Stimulated activated CD4-positive, alpha-beta T cell treated with anti-CD3 and anti-CD28 coated beads, Interleukin-2, amount 100 ng/mL, for 24 hours (primary cell): Measurements from ENCODE around the gene C8A.

Experiments used
- DNase-seq, 2 donors: peaks; one replicate each; pipeline ENCODE4 v3.0.0-alpha.2; 2020

C8A gene

DNA sequence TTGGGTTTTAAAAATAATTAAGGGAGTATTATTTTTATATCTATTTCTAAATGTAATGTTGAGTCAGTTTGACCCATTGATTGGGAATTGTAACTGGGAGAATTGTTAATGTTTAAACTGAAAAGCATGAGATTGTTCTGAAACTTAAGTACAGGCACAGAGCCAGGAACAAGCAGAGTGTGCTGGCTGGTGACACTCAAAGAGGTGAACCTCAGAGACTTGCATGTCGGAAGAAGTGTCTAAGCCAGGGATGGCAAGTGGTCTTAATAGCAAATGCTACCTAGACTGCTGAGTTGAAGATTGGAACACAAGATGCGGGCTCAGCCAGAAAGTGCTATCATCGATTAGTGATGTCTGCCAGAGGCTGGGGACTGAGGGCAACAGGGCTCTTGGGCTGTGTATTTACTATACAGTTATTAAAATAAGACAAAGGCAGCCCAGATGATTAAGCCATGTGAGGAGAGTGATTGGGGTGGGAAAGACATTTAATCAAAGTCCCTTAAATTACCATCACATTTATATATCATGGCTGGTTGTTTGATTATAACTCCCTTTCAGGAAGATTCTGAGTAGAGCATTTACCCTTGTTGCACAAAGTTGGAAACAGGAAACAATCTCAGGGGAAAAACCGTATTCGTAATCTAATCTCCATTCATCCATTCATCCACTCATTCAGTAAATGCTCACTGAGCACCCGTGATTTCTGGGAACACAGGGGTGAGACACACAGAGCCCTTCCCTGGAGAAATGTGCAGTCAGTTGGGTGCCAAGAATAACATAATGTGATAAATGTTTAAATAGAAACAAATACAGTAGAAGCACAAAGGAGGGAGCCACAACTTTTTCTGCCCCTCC lies 42.8 kb downstream of the C8A start:
- no peak for DNase-seq

DNA sequence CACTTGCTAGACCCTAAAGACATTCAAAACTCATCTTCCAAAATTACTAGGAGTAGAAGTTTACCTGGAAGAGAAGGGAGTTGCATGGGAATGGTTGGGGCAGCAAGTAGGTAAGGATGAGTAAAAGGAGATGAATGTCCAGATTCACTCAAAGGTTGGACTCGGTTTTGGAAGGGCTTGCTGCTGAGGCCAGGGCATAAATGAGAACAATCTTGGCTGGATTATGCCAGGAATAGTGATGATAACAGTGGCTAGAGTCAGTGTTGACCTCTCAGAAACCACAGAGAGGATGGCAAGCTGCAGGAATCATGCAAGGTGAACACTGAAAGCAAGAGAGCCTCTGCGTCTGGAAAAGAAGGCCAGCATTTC lies 43.4 kb downstream of the C8A start:
- no peak for DNase-seq

- DNase-seq: no peak
These were observed 44.3 kb downstream of the C8A start for GRCh38 chr1:56898879-56899278.

GRCh38 chr1:56901716-56902115 lies 47.1 kb downstream of the C8A start:
- DNase-seq: no peak

GRCh38 chr1:56903778-56904177 lies 49.2 kb downstream of the C8A start:
- DNase-seq: no peak

DNA sequence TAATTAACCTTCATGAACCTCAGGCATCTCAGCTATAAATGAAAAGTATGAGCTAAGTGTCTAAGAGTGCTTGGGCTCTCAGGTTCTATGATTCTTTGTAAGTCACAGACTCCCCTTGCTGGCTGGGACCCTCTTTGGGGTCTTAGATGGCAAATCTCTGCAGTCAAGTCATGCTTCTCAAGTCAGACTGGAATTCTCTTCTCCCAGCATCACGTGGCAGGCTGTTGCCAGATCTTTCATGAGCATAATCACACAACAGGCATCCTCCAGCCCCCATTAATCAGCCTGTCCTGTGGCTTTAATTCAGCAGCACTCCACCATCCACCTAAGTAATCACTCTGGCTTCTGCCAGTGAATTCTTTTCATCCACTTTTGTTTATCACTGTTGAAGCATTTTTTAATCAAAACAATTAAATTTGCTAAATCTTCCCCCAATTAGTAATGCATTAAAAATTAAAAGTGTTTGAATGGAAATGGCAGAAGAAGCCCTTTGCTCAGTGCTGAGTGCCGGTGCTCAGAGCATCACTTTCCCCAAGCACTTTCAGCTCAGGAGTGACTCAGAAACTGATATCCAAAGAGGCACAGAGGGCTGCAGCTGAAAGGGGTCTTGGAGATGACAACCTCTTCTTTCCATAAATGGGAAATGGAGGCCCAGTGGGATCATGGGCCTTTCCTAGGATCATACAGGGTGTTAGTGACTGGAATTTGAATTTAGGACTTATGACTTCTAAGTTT lies 50.2 kb downstream of the C8A start:
- no peak for DNase-seq

GRCh38 chr1:56905667-56906066 lies 51.1 kb downstream of the C8A start:
- DNase-seq: no peak

- no peak for DNase-seq
These were observed 54.1 kb downstream of the C8A start for GRCh38 chr1:56908619-56909221.

GRCh38 chr1:56910441-56910985 lies 55.9 kb downstream of the C8A start:
- no peak for DNase-seq

DNA sequence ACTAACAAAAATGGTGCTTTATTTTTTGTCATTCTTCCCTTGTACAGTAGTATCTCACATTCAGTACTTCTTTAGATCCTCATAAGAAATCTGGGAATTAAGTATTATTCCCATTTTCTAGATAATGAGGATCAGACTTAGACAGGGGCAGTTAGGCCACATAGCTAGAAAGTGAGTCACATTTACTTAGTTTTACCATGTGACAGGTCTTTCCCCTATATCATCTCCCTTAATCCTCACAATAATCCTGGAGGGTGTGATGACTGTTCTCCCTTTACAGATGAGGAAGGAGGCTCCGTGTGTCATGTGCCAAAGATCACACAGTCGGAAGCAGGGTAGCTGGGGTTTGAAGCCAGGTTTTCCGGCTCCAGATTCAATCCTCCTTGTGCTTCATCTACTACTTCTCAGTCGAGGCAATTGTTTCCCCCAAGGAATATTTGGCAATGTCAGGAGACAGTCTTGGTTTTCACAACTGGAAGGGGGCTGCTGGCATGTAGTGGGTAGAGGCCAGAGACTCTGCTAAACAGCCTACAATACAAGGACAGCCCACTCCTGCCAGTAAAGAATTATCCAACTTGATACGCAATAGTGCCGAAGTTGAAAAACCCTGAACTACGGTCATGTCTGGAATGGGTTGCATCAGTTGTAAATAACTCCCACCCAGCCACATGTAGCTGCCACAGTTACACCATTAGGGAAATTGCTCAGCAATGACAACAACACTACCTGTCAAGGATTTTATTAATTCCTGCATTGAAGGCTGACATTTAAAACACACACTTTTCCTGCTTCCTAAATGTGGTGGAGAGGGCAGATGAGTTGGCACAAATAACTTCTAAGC lies 56.7 kb downstream of the C8A start:
- DNase-seq: no peak

DNA sequence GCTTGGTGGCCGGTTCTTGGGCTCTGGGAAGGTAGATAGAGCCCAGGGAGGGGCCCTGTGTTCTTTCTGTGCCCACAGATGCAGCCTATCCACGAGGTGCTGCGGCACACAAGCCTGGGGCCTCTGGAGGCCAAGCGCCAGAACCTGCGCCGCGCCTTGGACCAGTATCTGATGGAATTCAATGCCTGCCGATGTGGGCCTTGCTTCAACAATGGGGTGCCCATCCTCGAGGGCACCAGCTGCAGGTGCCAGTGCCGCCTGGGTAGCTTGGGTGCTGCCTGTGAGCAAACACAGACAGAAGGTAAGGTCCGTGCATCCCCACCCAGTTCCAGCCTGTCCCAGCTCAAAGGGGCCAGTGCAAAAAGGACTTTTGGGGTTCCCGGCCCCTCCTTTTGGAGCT lies 57.7 kb downstream of the C8A start:
- DNase-seq: no peak

DNA sequence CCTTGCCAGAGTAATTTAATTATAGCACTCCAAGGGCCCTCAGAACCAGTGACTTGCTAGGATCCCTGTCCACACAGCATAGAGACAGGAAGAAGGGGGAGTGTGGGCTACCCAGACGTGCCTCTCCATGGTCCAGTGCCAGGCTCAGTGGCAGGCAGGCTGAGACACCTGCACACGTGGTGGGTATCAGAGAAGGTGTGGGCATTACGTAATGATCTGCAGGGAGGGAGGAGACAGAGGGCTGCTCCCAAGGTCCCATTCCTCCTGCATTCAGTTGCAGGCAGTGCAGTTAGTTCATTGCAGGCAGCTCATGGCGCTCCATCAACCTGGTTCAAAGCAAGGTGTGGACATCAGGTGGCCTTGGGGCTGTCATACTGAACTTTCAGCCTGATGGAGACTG lies 61.4 kb downstream of the C8A start:
- DNase-seq: no peak

DNA sequence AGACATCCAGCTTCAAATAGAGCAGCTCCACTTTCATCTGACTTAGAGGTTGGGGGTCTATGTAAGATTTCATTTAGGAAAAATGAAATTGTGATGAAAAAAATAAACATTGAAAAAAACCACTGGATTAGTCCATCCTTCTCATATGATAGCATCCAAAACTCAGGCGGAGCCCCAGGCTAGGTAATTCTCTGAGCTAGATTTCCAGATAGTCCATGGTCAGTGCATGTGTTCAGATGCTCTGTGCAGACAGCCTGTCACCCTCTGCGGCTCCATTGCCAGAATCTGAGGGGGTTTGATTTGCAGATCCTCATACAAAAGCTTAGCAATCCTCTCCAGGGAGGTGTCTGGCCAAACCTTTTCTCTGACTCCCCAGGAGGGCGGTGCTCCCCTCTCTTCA lies 62.0 kb downstream of the C8A start:
- DNase-seq: no peak

DNA sequence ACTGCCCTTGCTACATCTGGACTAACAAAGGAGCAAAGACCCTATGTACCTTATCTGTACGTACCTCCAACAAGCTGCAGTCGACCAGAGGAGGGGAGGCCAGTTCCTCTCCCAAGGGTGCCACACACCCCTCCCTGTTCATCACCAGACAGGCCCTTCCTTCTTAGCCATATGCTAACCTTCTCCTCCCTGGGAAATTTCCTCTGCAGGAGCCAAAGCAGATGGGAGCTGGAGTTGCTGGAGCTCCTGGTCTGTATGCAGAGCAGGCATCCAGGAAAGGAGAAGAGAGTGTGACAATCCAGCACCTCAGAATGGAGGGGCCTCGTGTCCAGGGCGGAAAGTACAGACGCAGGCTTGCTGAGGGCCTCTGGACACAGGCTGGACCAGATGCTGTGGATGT lies 62.8 kb downstream of the C8A start:
- no peak for DNase-seq

DNA sequence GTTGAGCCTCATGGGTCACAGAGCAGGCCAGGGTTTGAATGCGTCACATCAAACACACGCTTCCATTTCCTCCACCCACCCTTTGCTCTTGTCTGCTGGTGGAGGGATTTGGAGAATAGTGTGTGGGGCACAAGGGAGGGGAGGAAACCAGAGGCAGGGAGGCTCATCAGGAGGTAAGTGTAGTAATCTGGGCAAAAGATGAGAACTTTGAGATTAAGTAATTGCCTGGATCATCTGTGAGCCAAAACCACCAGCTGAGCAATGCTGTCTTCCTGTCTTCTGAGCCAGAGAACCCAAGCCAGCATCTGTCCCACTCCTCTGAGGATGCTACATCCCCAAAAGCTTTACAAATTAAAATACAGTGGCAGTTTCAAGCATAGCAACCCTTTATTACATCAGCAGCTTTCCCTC lies 66.0 kb downstream of the C8A start:
- DNase-seq: no peak

DNA sequence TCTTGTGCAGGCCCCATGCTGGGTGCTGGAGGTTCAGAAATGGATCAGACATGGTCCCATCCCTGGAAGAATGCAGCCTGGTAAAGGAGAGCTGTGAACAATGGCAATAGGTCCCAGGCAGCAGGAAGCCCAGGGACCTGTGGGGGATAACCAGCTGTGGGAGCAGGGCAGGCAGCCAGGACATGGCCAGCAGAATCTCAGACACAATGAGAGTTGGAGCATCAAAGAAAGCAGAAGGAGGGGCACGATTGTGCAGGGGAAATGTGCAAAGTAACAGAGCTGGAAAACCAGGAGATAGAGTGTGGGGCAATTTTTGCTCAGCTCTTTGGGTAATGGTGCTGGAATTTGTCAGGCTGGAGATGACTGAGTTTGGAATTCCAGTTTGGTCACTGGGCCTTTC lies 66.9 kb downstream of the C8A start:
- DNase-seq: no peak

DNA sequence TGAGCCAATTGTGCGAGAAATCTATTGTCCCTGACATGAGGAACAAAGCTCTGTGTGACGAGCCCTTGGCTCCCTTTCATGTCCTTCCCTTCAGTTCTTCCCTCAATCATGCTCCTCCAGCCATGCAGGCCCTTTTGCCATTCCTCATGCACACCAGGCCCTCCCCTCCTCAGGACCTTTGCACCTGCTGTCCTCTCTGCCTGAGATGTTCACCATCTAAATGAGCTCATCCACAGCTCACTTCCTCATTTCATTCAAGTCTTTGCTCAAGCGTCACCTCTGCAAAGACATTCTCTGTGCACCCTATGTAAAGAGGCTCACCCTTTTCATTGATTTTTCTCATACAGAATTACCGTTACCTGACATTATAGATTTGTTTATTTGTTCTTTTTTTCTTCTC lies 67.5 kb downstream of the C8A start:
- no peak for DNase-seq

- no peak for DNase-seq
These were observed 67.9 kb downstream of the C8A start for GRCh38 chr1:56922507-56922906.

GRCh38 chr1:56923201-56923600 lies 68.6 kb downstream of the C8A start:
- no peak for DNase-seq

DNA sequence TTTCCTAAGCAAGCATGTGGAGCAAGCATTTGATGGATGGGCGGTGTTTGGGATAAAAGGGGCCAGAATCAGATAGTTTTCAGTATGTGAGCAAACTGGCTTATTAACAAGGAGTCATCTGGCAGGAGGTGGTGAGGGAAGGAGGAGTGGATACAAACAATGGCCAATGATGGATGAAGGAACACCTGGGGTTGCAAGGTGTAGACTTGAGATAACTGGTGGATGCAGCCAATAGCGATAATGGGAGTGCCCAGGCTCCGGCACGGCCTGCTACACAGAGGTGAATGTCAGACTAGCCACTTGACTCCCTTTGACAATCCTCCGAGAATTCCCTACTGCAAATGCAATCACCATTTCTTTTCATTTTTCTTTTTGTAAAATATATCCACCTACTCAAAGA lies 69.5 kb downstream of the C8A start:
- no peak for DNase-seq

DNA sequence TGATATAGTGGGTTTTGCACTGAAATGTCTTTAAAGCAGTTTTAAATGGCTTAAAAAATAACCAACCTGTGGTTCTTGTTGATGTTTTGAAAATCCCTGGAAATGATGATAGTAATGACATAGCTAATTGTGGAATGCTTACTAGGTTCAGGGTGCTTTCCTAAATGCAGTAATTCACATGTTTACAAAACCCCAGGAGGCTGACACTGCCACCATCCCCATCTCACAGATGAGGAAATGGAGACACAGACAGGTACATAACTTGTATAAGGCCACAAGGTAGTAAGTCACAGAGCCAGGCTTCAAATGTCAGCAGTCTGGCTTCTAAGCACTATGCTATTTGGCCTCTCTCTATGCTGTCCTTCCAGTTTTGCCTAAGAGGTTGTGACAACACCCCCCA lies 70.6 kb downstream of the C8A start:
- no peak for DNase-seq

DNA sequence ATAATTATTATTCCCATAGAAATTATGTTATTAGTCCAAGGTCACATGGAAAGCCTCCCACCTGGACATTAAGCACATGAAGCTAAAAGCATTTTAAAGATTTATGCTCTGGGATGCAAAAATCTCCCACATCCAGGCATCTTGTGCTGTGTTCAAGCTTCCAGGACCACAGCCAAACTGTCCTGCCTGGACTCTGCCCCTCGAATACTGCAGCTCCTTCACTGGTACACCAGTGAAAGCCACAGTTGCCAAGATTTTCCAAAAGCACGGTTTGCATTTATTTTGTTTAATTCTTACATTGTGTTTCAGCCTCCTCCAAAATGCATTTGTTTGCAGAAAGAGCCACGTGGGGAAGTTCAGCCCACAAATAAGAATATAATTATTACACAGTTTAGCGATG lies 72.6 kb downstream of the C8A start:
- no peak for DNase-seq

DNA sequence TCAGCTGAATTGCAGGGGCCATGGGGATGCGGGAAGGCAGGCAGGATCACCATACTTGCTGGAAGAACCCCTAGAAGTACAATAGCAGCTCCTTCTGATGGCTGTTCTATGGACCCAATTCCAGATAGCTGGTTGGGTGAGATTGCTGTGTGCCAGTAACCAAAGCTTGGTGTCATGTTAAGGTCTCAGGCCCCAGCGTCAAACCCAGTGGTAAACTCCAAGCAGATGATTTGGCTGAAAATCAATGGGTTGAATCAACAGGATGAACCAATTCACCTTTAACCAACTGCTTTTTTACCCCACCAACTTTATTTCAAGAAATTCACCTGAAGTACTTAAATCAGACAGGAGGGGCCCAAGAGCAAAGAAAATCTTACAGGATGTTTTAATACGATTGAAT lies 73.4 kb downstream of the C8A start:
- DNase-seq: no peak
